GM19238 (cell line): ENCODE measurements around the gene KRTAP10-2.
"Not testable (repeated sequence)": the region's sequence is repeated elsewhere in the genome, so short reads cannot be mapped to it uniquely, and the experiment has no call there.

Experiments
- DNase-seq: peaks from one replicate; pipeline ENCODE4 v3.0.0; 2011; ENCODE audit warnings: low spot score; ENCODE audit not compliant: insufficient read length

KRTAP10-2 gene

DNA sequence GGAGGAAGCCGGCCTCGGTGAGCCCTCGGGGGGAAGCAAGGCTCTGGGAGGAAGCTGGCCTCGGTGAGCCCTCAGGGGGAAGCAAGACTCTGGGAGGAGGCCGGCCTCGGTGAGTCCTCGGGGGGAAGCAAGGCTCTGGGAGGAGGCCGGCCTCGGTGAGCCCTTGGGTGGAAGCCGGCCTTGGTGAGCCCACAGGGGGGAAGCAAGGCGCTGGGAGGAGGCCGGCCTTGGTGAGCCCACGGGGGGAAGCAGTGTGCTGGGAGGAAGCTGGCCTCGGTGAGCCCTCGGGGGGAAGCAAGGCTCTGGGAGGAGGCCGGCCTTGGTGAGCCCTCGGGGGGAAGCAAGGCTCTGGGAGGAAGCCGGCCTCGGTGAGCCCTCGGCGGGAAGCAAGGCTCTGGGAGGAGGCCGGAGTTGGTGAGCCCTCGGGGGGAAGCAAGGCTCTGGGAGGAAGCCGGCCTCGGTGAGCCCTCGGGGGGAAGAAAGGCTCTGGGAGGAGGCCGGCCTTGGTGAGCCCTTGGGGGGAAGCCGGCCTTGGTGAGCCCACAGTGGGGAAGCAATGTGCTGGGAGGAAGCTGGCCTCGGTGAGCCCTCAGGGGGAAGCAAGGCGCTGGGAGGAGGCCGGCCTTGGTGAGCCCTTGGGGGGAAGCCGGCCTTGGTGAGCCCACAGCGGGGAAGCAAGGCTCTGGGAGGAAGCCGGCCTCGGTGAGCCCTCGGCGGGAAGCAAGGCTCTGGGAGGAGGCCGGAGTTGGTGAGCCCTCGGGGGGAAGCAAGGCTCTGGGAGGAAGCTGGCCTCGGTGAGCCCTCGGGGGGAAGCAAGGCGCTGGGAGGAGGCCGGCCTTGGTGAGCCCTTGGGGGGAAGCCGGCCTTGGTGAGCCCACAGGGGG lies 48.1 kb downstream of the KRTAP10-2 start:
- not testable (repeated sequence) for DNase-seq

DNA sequence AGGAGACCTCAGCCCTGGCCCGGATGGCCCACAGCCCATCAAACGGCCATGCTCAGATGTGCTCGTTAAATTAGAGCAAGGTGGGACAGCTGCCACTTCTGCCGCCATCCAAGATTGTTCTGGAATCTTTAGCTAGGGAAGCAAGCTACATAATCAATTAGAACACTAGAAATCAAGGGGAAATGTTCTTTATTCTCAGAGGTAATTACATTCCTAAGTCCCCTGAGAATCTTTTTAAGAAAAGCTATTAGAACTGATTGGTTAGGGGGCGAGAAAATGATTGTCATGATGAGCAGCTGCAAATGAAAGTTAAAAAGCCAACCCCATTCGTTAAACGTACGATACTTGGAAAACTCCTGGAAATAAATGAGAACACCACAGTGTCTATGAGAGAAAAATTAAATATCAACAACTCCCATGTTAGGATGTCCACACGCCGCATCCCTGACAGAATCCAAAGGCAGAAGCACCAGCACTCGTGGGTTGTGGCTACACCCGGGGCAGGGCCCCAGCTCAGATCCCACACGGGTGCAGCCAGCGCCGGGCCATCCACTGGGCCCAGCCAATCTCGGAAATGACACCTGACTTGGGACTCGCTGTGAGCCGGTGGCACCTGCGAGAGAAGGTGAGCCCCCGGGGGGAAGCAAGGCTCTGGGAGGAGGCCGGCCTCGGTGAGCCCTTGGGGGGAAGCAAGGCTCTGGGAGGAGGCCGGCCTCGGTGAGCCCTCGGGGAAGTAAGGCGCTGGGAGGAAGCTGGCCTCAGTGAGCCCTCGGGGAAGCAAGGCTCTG lies 48.9 kb downstream of the KRTAP10-2 start:
- DNase-seq = no peak
